A673 (cell line): Measurements from ENCODE around the gene GRID1. TPM values are rescaled to one million over a fixed set of nuclear protein-coding genes. Genes with fewer than 3 reads are reported as not detected.
A peak's percentile ranks its signal among the peaks of the same experiment; 100 is the strongest.

Source experiments
- BruUV-seq: library from RNA; stranded (reverse); fragments of 400-500 nt; replicated peaks from 2 replicates; lab custom pipeline; 2021; lab: Mats Ljungman, UMichigan
- CTCF ChIA-PET: fragments of 300-600 bp; sonication (Branson Sonifier 250); formaldehyde crosslinking; loops from one replicate; lab custom pipeline; 2022; ENCODE audit warnings: antibody characterized with exemption; lab: Charles Lee
- POLR2A ChIA-PET: fragments of 300-600 bp; sonication (Branson Sonifier 250); formaldehyde crosslinking; loops from one replicate; lab custom pipeline; 2022; ENCODE audit warnings: antibody characterized with exemption; ENCODE audit not compliant: low non-redundant PET; lab: Charles Lee
- DNase-seq: peaks from one replicate; pipeline ENCODE4 v3.0.0-alpha.2; 2015; ENCODE audit warnings: low spot score
- H3K27ac ChIP-seq: fragments of 200-600 bp; sonication (generic); 2 replicates; pipeline ENCODE4 v1.5.1; 2016; ENCODE audit warnings: mixed run types, low read depth, mild to moderate bottlenecking, mixed read lengths, antibody characterized with exemption, low read length; ENCODE audit not compliant: poor library complexity, severe bottlenecking
- H3K27me3 ChIP-seq: fragments of 200-600 bp; sonication (generic); replicated peaks from 2 replicates; pipeline ENCODE4 v1.6.1; 2017; ENCODE audit warnings: mixed run types, low read depth, mild to moderate bottlenecking, mixed read lengths, antibody characterized with exemption, low read length; ENCODE audit not compliant: insufficient read depth, poor library complexity
- H3K36me3 ChIP-seq: fragments of 200-600 bp; sonication (generic); 2 replicates; pipeline ENCODE4 v1.6.1; 2016; ENCODE audit warnings: mixed run types, mild to moderate bottlenecking, mixed read lengths, antibody characterized with exemption, low read length; ENCODE audit not compliant: insufficient read depth, poor library complexity, severe bottlenecking
- H3K4me1 ChIP-seq: fragments of 200-600 bp; sonication (generic); 2 replicates; pipeline ENCODE4 v1.6.1; 2017; ENCODE audit warnings: mixed run types, mild to moderate bottlenecking, mixed read lengths, antibody characterized with exemption, low read length; ENCODE audit not compliant: insufficient read depth, poor library complexity, severe bottlenecking
- H3K4me3 ChIP-seq: fragments of 200-600 bp; sonication (generic); 2 replicates; pipeline ENCODE4 v1.5.1; 2016; ENCODE audit warnings: low read depth, mixed run types, mild to moderate bottlenecking, mixed read lengths, low read length; ENCODE audit not compliant: poor library complexity, severe bottlenecking
- H3K9me3 ChIP-seq: fragments of 200-600 bp; sonication (generic); 2 replicates; pipeline ENCODE4 v1.6.1; 2016; ENCODE audit warnings: mixed run types, low read depth, mild to moderate bottlenecking, mixed read lengths, antibody characterized with exemption, low read length; ENCODE audit not compliant: poor library complexity, severe bottlenecking
- EZH2 ChIP-seq: fragments of 200-600 bp; sonication (generic); IDR thresholded peaks from 2 replicates; pipeline ENCODE4 v1.6.1; 2017; ENCODE audit warnings: borderline replicate concordance, low read depth, mild to moderate bottlenecking, mixed read lengths, antibody characterized with exemption, low read length; ENCODE audit not compliant: poor library complexity, severe bottlenecking
- intact Hi-C: fragments of 100-400 bp; cut with micrococcal nuclease; formaldehyde crosslinking; loops from one replicate; pipeline ENCODE4 v1.10.0; 2022; ENCODE audit not compliant: unreplicated experiment
- total RNA-seq: library from RNA; stranded (reverse); gene quantifications from 2 replicates; pipeline ENCODE4 v1.2.3, GENCODE V29; 2021
- TF ChIP-seq, protein P1 (sequence below): fragments of 300-800, 200-600 bp; sonication (generic); conservative IDR thresholded peaks from 2 replicates; pipeline ENCODE4 v1.5.1; 2017; ENCODE audit warnings: low read depth, mild to moderate bottlenecking, antibody characterized with exemption, low read length, moderate library complexity, mixed read lengths

The GRID1 gene
- total RNA-seq, 1 experiment from 2014 or later, result not detected

DNA sequence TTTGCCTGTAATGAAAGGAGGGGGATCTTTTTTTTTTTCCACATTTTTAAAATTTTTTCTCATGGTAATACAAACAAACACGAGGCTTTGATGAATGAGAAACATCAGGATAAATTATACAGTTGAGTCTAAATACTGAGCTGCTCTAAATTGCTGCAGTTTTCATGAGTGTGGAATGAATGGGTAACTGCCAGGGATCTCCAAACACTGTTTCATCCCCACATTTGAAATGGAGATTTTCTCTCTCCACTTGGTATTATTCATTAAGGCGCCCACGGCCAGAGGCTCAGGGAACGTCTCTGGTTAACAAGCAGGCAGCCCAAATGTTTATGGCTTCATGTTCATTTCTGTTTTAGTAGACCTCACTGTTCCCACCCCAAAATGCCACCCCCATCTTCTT is 717.1 kb downstream of the GRID1 start:
- no peaks in the 10 kb centered on the region for H3K27me3 ChIP-seq
- no peaks in the 10 kb centered on the region for H3K4me1 ChIP-seq
- TF ChIP-seq EZH2, result no peak
- TF ChIP-seq, protein P1, sequence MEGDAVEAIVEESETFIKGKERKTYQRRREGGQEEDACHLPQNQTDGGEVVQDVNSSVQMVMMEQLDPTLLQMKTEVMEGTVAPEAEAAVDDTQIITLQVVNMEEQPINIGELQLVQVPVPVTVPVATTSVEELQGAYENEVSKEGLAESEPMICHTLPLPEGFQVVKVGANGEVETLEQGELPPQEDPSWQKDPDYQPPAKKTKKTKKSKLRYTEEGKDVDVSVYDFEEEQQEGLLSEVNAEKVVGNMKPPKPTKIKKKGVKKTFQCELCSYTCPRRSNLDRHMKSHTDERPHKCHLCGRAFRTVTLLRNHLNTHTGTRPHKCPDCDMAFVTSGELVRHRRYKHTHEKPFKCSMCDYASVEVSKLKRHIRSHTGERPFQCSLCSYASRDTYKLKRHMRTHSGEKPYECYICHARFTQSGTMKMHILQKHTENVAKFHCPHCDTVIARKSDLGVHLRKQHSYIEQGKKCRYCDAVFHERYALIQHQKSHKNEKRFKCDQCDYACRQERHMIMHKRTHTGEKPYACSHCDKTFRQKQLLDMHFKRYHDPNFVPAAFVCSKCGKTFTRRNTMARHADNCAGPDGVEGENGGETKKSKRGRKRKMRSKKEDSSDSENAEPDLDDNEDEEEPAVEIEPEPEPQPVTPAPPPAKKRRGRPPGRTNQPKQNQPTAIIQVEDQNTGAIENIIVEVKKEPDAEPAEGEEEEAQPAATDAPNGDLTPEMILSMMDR, result no peak
- H3K9me3 ChIP-seq, result no peaks in the 10 kb centered on the region
- DNase-seq, result no peak
- no peak overlapping the region for H3K4me3 ChIP-seq
- H3K36me3 ChIP-seq, result no peaks in the 10 kb centered on the region
- intact Hi-C loops, result no loop called here
- ChIA-PET CTCF (no interaction called here), POLR2A (no interaction called here)
- no TSS peak for BruUV-seq
- no peak overlapping the region for H3K27ac ChIP-seq

DNA sequence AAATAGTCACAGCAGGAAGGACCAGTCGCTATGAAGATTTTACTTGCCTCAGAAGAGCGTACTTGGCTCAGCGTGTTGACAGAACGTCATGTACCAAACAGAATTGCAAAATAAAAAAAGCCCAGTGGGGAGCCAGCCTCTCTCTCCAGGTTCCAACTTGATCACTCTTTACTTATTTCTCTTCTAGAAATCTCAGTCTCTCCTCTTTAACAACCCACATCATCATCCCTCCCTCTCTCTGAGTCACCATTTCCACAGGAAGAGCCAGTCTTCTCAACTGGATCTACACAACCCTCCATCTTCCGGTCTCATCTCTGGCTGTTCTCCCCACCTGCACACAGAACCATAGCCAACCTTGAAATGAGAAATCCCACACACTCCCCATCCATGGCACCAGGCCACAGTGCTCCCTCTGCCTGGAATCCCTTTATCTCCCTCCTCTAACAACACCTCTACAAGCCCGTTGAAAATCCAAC is 718.3 kb downstream of the GRID1 start:
- CTCF ChIA-PET, result no interaction called here
- no peak overlapping the region for H3K27ac ChIP-seq
- H3K36me3 ChIP-seq, result no peaks in the 10 kb centered on the region
- TF ChIP-seq, protein P1, result no peak
- no peak for TF ChIP-seq EZH2
- no peaks in the 10 kb centered on the region for H3K9me3 ChIP-seq
- no peaks in the 10 kb centered on the region for H3K27me3 ChIP-seq
- no TSS peak for BruUV-seq
- intact Hi-C loops, result no loop called here
- peak; percentile 61 for DNase-seq
- no peaks in the 10 kb centered on the region for H3K4me1 ChIP-seq
- H3K4me3 ChIP-seq, result no peak overlapping the region
- POLR2A ChIA-PET, result no interaction called here

DNA sequence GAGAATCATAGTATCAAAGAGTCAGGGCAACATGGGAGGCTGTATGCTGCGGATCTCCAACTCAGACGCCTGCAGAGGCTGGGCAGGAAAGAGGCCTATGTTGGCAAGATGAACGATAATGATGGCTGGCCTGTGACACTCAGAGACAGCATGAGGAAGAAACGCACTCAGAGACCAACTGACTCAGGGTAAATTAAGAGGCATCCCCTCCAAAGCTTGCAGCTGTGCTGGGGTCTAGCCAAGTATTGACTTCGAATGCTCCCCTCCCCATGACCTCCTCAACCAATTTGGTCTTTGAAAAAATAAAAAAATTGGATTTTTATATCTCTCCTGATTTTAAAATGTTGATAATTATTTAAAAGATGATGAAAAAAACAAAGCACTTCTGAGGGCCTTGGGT is 718.9 kb downstream of the GRID1 start:
- H3K27me3 ChIP-seq, result no peaks in the 10 kb centered on the region
- intact Hi-C loops, result no loop called here

More for the DNA sequence above, 718.9 kb downstream of the GRID1 start:
- no peak overlapping the region for H3K27ac ChIP-seq
- ChIA-PET POLR2A (no interaction called here), CTCF (no interaction called here)
- peaks cover 6% of the 10 kb centered on the region for H3K4me1 ChIP-seq
- TF ChIP-seq EZH2, result no peak
- TF ChIP-seq, protein P1, result no peak
- no peaks in the 10 kb centered on the region for H3K36me3 ChIP-seq
- no peaks in the 10 kb centered on the region for H3K9me3 ChIP-seq
- DNase-seq, result no peak
- no peak overlapping the region for H3K4me3 ChIP-seq
- no TSS peak for BruUV-seq
